Activated CD8-positive, alpha-beta memory T cell treated with anti-CD3 and anti-CD28 coated beads, Interleukin-2, amount 50 U/mL, for 24 hours (primary cell): ENCODE measurements around the gene PDGFB.
"Not testable (repeated sequence)": the region's sequence is repeated elsewhere in the genome, so short reads cannot be mapped to it uniquely, and the experiment has no call there.

Source experiments
- DNase-seq: peaks from one replicate; pipeline ENCODE4 v3.0.0-alpha.2; 2020; ENCODE audit errors: extremely low read depth

The PDGFB gene

GRCh38 chr22:39227542-39228272 lies 17.1 kb downstream of the PDGFB start:
- DNase-seq: no peak

GRCh38 chr22:39226353-39226752 lies 18.4 kb downstream of the PDGFB start:
- no peak for DNase-seq

GRCh38 chr22:39225591-39225990 lies 19.2 kb downstream of the PDGFB start:
- DNase-seq: no peak

GRCh38 chr22:39224550-39224949 lies 20.2 kb downstream of the PDGFB start:
- DNase-seq: no peak

- DNase-seq: no peak
Measured at GRCh38 chr22:39223091-39223710, 21.6 kb downstream of the PDGFB start.

- no peak for DNase-seq
Measured at GRCh38 chr22:39221999-39222686, 22.6 kb downstream of the PDGFB start.

- DNase-seq: no peak
Measured at GRCh38 chr22:39220890-39221850, 23.6 kb downstream of the PDGFB start.

GRCh38 chr22:39220450-39220849 lies 24.3 kb downstream of the PDGFB start:
- DNase-seq: no peak

GRCh38 chr22:39219071-39220039 lies 25.4 kb downstream of the PDGFB start:
- no peak for DNase-seq

- DNase-seq: not testable (repeated sequence)
Measured at GRCh38 chr22:39218432-39218831, 26.4 kb downstream of the PDGFB start.

GRCh38 chr22:39216143-39216490 lies 28.7 kb downstream of the PDGFB start:
- no peak for DNase-seq

- no peak for DNase-seq
Measured at GRCh38 chr22:39215426-39216142, 29.2 kb downstream of the PDGFB start.

GRCh38 chr22:39215070-39215396 lies 29.7 kb downstream of the PDGFB start:
- no peak for DNase-seq

- DNase-seq: no peak
Measured at GRCh38 chr22:39214383-39215069, 30.3 kb downstream of the PDGFB start.

GRCh38 chr22:39214006-39214382 lies 30.8 kb downstream of the PDGFB start:
- no peak for DNase-seq

- DNase-seq: no peak
Measured at GRCh38 chr22:39212721-39213376, 31.9 kb downstream of the PDGFB start.

GRCh38 chr22:39209756-39210155 lies 35.0 kb downstream of the PDGFB start:
- DNase-seq: no peak

GRCh38 chr22:39208013-39208680 lies 36.6 kb downstream of the PDGFB start:
- DNase-seq: no peak
